ENCODE results near the gene ADGRB2.

DNA sequence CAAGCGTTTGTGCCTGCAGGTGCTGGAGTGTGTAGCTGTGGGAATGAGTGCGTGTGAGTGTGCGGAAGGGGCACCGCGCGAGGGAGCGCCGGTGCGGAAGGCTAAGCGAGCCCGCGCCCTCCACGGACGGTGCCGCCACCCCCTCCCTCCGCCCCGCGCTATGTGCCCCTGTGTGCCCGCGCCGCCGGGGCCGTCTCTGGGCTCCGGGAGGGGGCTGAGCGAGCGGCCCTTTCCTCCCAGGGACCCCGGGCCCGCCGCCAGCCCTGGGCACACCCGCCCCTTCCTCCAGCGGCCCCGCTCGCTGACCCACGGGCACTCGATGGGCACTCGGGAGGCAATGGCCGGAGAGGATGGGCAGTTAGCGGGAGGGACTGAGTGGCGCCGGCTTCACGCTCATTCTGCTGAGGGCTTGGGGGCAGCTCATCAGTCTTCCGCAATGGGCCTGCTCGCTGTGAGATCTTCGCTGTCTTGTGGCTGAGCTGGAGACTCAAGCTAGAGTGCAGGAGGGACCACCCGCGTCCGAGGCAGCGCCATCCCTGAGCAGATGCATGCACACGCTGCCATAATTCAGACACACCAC, 8.6 kb upstream of the ADGRB2 start:
- TF ChIP-seq EZH2phosphoT487 (IDR thresholded peaks at IDR 0.05; ENCODE audit: insufficient read depth, low read depth) (no peak), EZH2 (IDR thresholded peaks at IDR 0.05; ENCODE audit: insufficient read depth, poor library complexity, severe bottlenecking) (no peak)

All from GM23248 (cell line).